ENCODE measurements around the gene SLC7A5. TPM values are rescaled to one million over a fixed set of nuclear protein-coding genes. Genes with fewer than 3 reads are reported as not detected.
"Not testable (repeated sequence)": the region's sequence is repeated elsewhere in the genome, so short reads cannot be mapped to it uniquely, and the experiment has no call there.

Gene SLC7A5
- total RNA-seq, 3 donors from 2014 or later (not counting 1 experiment from before 2014, with no cell fraction given) = 27.2 to 66.1 (median 34.2) TPM

- no peaks in the 10 kb centered on the region for H3K36me3 Mint-ChIP-seq
- DNase-seq (no peak), ATAC-seq (no peak)
- H3K9me3 ChIP-seq (ENCODE audit: control insufficient read depth, insufficient read depth, low read length) = peaks cover 22% of the 10 kb centered on the region
- no peak overlapping the region for H3K4me3 Mint-ChIP-seq
- H3K4me3 ChIP-seq (ENCODE audit: low read length) = no peak overlapping the region
- no peaks in the 10 kb centered on the region for H3K36me3 ChIP-seq (ENCODE audit: control insufficient read depth, insufficient read depth, low read length)
- no peak overlapping the region for H3K27ac Mint-ChIP-seq
- no peak for TF ChIP-seq CTCF (IDR thresholded peaks at IDR 0.05)
- H3K4me1 ChIP-seq (ENCODE audit: control insufficient read depth, insufficient read depth, low read length) = peaks cover 7% of the 10 kb centered on the region
- no peaks in the 10 kb centered on the region for H3K9me3 Mint-ChIP-seq
- 16% methylated on average over 11 of the region's 11 CpGs for WGBS (ENCODE audit: insufficient coverage)
- no peak overlapping the region for H3K27ac ChIP-seq (ENCODE audit: low read length)
- H3K27me3 ChIP-seq (ENCODE audit: control insufficient read depth, insufficient read depth, low read length) = no peaks in the 10 kb centered on the region
- peaks cover 0 to 5% of the 10 kb centered on the region in 2 donors for H3K4me1 Mint-ChIP-seq
- intact Hi-C loops (cut with micrococcal nuclease) = no loop called here
- no peaks in the 10 kb centered on the region for H3K27me3 Mint-ChIP-seq (ENCODE audit: low read depth in 2 of 2)
Measured at GRCh38 chr16:87816507-87817100, 52.7 kb downstream of the SLC7A5 start.

DNA sequence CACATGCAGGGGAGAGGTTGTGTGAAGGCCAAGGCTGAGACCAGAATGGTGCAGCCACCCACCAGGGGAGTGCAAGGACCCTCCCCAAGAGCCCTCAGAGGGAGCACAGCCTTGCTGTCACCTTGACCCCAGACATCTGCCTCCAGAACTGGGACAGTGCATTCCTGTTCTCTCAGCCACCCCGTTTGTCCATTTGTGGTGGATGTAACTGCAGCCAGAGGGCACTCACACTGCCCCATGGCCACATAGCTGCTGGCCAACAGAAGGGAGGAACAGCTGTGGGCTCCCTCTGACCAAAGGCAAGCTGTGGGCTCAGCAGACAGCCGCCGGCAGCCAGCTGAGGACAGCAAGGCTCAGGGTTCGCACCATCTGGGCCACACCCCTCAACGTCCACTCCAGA, 53.7 kb downstream of the SLC7A5 start:
- DNase-seq (no peak), ATAC-seq (no peak)
- Histone ChIP-seq H3K27ac (ENCODE audit: low read length) (no peak overlapping the region), H3K4me1 (ENCODE audit: control insufficient read depth, insufficient read depth, low read length) (peaks cover 10% of the 10 kb centered on the region), H3K36me3 (ENCODE audit: control insufficient read depth, insufficient read depth, low read length) (no peaks in the 10 kb centered on the region), H3K27me3 (ENCODE audit: control insufficient read depth, insufficient read depth, low read length) (no peaks in the 10 kb centered on the region), H3K4me3 (ENCODE audit: low read length) (no peak overlapping the region), H3K9me3 (ENCODE audit: control insufficient read depth, insufficient read depth, low read length) (peaks cover 22% of the 10 kb centered on the region)
- no peak for TF ChIP-seq CTCF (IDR thresholded peaks at IDR 0.05)
- no peaks in the 10 kb centered on the region for H3K9me3 Mint-ChIP-seq
- no peaks in the 10 kb centered on the region for H3K36me3 Mint-ChIP-seq
- no peak overlapping the region for H3K27ac Mint-ChIP-seq
- peaks cover 0 to 6% of the 10 kb centered on the region in 2 donors for H3K27me3 Mint-ChIP-seq (ENCODE audit: low read depth in 2 of 2)
- WGBS (ENCODE audit: insufficient coverage) = 88% methylated on average over 5 of the region's 5 CpGs
- H3K4me3 Mint-ChIP-seq = no peak overlapping the region
- intact Hi-C loops (cut with micrococcal nuclease) = no loop called here
- H3K4me1 Mint-ChIP-seq = peaks cover 0 to 5% of the 10 kb centered on the region in 2 donors

DNA sequence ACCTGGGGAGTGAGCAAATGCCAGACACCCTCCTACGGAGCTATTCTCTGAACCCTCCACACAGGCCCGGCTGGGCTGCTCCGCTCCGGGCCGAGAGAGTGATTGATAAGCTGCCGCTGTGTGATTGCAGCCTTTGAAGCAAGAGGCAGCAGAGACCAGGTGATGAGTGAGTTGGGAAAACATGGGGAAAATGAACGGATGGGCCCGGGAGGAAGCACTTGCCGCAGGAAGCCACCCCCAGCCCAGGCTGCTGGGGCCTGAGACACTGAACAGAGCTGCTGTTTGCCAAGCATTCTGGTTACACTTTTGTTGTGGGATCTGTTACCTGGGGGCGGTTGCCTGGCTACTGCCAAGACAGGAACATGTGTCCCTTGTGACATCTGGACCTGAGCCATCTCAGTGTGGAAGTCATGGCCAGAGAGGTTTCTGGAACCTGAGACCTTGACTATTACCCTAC, 57.1 kb downstream of the SLC7A5 start:
- Mint-ChIP-seq H3K36me3 (no peaks in the 10 kb centered on the region), H3K4me3 (no peak overlapping the region), H3K27me3 (ENCODE audit: low read depth in 2 of 2) (peaks cover 9% of the 10 kb centered on the region in 2 donors), H3K4me1 (peaks cover 0 to 5% of the 10 kb centered on the region in 2 donors), H3K27ac (no peak overlapping the region), H3K9me3 (no peaks in the 10 kb centered on the region)
- H3K9me3 ChIP-seq (ENCODE audit: control insufficient read depth, insufficient read depth, low read length) = peaks cover 8% of the 10 kb centered on the region
- no peaks in the 10 kb centered on the region for H3K27me3 ChIP-seq (ENCODE audit: control insufficient read depth, insufficient read depth, low read length)
- ATAC-seq (no peak), DNase-seq (no peak)
- intact Hi-C loops (cut with micrococcal nuclease) = no loop called here
- no peak for TF ChIP-seq CTCF (IDR thresholded peaks at IDR 0.05)
- peaks cover 24% of the 10 kb centered on the region for H3K4me1 ChIP-seq (ENCODE audit: control insufficient read depth, insufficient read depth, low read length)
- H3K4me3 ChIP-seq (ENCODE audit: low read length) = no peak overlapping the region
- H3K27ac ChIP-seq (ENCODE audit: low read length) = no peak overlapping the region
- H3K36me3 ChIP-seq (ENCODE audit: control insufficient read depth, insufficient read depth, low read length) = no peaks in the 10 kb centered on the region
- 90% methylated on average over 10 of the region's 10 CpGs for WGBS (ENCODE audit: insufficient coverage)

- H3K4me3 ChIP-seq (ENCODE audit: low read length); H3K4me3 Mint-ChIP-seq; H3K9me3 Mint-ChIP-seq; H3K4me1 Mint-ChIP-seq; H3K27me3 ChIP-seq (ENCODE audit: control insufficient read depth, insufficient read depth, low read length); H3K9me3 ChIP-seq (ENCODE audit: control insufficient read depth, insufficient read depth, low read length); intact Hi-C loops (cut with micrococcal nuclease); H3K36me3 Mint-ChIP-seq; ATAC-seq; H3K36me3 ChIP-seq (ENCODE audit: control insufficient read depth, insufficient read depth, low read length); H3K27ac Mint-ChIP-seq; H3K27ac ChIP-seq (ENCODE audit: low read length); DNase-seq: not testable (repeated sequence)
- peaks cover 32% of the 10 kb centered on the region for H3K4me1 ChIP-seq (ENCODE audit: control insufficient read depth, insufficient read depth, low read length)
- WGBS (ENCODE audit: insufficient coverage) = 39% methylated on average over 1 of the region's 1 CpG
- H3K27me3 Mint-ChIP-seq (ENCODE audit: low read depth in 2 of 2) = peaks cover 14% of the 10 kb centered on the region in 2 donors
Measured at GRCh38 chr16:87811454-87811853, 57.9 kb downstream of the SLC7A5 start.
